Fibroblast of skin of left biceps (primary cell): ENCODE data around the gene TPRX2.
"Not testable (repeated sequence)": the region's sequence is repeated elsewhere in the genome, so short reads cannot be mapped to it uniquely, and the experiment has no call there.

Experiments used
- DNase-seq, 2 experiments: peaks; one replicate each; pipeline ENCODE4 v3.0.0-alpha.2; 2013; ENCODE audit warnings: low read depth in 2 of 2

The TPRX2 gene

DNA sequence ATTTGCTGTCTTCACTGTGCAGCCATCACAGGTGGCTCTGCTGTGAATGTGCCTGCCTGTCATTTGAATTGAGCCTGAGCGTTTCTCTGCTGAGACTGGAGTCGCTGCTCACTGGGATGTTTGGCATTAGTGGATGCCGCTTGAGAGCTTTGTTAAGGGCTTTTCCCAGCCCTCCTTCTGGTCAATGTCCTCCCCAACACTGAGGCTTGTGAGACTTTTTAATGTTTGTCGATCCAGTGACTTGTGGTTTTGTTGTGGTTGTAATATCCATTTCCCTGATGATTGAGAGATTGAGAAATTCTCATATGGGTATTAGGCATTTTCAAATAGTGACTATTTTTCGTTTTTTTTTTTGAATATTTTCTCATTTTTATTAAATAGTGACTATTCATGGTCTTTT is 2.6 kb downstream of the TPRX2 start:
- no peak for DNase-seq

DNA sequence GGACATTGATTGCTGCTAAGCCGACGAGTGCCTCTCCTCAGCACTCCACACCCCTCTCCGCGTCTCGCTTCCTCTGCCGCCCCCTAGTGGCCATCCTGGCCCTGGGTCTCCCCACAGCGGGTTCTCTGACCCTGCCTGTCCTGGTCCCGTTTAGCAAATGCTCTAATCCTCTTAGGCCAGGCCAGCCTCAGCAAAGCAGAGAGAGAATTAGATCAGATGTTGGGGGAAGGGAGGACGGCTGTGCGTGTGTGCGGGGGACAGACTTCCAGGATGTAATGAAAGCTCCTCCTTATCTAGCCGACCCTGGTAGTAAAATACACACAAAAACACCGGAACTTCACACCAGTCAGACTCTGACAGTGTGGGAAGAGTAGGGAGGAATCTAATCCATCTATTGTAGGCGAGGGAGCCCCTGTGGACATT is 4.5 kb downstream of the TPRX2 start:
- DNase-seq = peak; percentile 8 to 11

DNA sequence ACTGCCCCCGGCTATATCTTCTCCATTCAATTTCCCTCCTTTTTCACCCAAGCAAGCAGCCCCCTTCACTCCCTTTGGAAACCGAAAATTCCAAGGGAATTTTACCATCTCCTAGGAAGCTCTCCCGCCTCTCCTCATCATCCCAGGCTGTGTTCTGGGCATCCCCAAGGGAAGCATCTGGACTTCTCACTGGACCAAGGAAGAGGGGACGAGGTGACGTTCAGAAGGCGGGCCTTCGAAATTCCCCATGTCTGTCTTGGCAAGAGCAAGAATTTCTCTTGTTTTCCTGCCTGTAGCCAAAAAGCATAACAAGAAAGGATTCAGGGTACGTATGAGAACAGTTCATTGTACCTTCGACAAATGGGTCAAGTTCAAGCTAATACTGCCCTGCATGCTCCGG is 6.1 kb downstream of the TPRX2 start:
- no peak for DNase-seq

DNA sequence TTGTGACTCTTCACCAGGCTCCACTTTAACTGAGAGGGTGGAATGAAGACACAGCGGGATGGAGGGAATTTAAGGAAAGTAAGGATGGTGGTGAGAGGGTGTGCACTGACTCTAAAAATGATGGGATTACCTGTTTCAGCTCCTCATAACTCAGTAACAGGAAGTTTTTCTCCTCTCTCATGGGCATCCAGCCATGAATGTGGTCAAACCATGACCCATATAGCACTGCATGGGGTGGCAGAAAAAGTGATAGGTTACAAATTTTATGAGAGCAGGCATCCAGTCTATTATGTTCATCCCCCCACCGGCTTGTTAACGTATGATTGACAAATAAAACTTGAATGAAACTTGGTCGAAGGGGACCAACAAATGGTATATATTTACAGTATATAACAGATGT is 19.9 kb downstream of the TPRX2 start:
- DNase-seq = no peak

DNA sequence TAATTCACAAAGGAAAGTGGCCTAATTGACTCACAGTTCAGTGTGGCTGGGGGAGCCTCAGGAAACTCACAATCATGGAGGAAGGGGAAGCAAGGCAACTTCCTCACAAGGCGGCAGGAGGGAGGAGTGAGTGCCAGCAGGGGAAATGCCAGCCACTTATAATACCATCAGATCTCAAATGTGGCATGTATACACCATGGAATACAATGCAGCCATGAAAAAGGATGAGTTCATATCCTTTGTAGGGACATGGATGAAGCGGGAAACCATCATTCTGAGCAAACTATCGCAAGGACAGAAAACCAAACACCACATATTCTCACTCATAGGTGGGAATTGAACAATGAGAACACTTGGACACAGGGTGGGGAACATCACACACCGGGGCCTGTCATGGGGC is 20.4 kb downstream of the TPRX2 start:
- not testable (repeated sequence) for DNase-seq

DNA sequence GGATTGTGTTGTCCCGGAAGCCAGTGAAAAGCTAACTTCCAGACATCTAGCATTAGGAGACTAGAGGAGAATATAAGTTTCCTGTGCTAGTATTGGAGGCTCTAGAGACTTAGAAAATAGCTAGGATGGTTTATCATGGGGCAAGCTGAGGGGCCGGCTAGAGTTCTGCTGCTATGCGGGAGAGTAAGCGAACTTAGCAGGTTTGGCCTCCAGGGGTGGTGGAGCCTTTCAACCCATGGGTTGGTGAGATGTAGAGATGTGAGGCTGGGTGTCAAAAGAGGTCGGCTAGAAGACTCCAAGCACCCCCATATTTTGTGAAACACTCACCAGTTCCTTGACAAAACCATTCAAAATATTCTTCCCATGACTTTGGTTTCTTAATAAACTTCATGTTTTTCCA is 22.7 kb downstream of the TPRX2 start:
- DNase-seq = no peak

- DNase-seq = no peak
These were observed 23.9 kb downstream of the TPRX2 start for GRCh38 chr19:47882890-47883289.

- DNase-seq = no peak
These were observed 26.0 kb downstream of the TPRX2 start for GRCh38 chr19:47885067-47885463.

DNA sequence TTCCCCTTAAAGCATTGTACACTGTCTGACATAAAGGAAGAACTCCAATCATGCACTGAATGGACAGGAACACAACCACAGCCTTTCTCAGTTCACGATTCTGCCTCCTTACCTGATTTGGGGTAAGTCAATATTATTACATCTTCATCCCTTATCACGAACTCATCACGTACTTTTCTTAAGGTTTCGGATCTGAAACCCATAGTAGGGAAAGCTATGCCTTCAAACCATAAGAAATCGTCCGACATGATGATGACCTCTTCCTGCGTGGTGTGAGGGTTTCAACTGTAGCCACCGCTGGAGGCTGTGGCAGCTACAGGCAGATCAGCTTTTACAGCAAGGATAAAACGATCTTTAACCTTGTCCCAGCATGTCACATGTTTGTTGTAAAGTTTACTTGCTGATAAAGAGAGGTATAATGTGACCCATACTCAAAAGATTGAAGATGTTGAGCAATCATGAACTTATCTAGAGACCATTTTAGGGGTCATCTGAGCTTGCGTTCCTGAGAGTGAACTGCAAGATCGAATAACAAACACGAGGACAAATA is 27.1 kb downstream of the TPRX2 start, which contains the start of gene SULT2A1:
SULT2A1 (minus strand) TSS at position 306 of the 550 bp plus-strand sequence; CDS start at position 248, 58 bp downstream.
- DNase-seq = no peak

DNA sequence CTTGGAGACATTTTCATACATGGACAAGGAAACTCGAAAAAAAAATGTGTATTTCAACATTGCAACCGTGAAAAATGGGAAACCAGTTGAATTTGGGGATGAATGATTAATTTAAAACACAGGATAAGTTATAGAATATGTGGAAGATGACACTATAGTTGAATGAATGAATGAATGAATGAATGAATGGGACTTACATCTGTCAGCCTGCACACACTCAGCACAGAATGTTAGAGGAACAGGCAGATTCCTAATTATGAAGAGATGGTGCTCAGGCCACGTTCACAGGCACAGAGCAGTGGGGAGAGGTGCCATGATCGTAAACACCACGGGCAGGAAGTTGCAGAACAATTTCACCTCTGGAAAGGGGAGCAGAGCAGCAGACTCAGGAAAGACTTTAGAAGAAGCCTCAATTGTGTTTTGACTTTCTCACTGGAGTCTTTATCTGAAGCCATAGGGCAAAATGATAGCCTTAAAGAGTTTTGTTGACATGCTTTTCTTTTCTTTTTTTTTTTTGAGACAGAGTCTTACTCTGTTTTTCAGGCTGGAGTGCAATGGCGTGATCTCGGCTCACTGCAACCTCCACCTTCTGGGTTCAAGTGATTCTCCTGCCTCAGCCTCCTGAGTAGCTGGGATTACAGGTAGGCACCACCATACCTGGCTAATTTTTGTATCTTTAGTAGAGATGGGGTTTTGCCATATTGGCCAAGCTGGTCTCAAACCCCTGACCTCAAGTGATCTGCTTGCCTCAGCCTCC is 32.0 kb downstream of the TPRX2 start:
- no peak for DNase-seq

GRCh38 chr19:47891622-47891922 is 32.5 kb downstream of the TPRX2 start:
- DNase-seq = no peak

DNA sequence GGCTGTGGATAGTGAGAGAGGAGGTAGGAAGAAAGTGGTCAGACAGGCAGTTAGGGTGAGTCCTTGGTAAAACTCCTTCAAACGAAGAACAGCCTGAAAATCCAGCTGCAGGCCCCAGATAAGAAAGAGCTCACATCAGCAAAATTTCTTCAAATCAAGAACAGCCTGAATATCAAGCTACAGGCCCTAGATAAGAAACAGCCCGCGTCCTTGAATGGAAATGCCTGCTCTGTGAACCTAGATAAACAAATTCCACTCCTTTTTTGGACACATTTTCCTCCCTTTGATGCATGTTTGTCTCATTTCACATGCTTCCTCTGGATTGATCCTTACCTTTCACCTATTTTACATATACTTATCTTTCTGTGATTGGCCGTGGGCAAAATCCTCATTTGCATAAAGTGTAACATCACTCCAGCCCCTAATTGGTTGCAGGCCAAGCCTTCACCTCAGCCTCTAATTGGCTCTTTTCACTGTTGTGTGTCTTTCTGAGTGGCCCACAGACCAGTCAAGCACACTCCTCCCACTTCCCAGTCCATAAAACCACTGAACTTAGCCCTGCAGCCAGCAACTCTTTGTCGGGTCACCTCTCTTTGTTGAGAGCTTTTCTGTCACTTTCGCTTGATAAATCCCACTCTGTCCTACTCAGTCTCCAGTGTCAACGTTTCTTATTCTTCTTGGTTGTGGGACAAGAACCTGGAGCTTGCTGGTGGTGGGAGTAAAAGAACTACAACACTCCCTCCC is 33.1 kb downstream of the TPRX2 start:
- no peak for DNase-seq

- DNase-seq = no peak
These were observed 36.2 kb downstream of the TPRX2 start for GRCh38 chr19:47895165-47895782.

- no peak for DNase-seq
These were observed 37.0 kb downstream of the TPRX2 start for GRCh38 chr19:47896019-47896418.

- no peak for DNase-seq
These were observed 37.7 kb downstream of the TPRX2 start for GRCh38 chr19:47896773-47897172.

DNA sequence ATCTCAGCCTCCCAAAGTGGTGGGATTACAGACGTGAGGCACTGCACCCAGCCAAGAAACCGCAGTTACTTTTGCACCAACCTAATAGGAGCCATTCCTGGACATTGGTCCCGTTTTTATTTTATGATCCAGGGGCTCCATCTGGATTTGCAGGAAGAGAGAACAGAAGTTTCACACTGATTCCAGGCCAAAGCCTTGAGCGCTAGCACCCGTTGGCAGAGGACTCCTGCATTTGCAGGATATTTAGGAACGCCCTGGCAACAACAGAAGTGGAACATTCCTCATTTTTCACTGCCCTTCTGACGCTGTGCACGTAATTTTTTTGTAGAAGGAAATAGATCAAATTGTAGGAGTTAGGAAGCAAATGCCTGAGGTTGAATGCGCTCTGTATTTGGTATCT is 38.8 kb downstream of the TPRX2 start:
- no peak for DNase-seq

GRCh38 chr19:47899335-47899734 is 40.3 kb downstream of the TPRX2 start:
- DNase-seq = no peak

GRCh38 chr19:47901370-47901769 is 42.3 kb downstream of the TPRX2 start:
- no peak for DNase-seq

DNA sequence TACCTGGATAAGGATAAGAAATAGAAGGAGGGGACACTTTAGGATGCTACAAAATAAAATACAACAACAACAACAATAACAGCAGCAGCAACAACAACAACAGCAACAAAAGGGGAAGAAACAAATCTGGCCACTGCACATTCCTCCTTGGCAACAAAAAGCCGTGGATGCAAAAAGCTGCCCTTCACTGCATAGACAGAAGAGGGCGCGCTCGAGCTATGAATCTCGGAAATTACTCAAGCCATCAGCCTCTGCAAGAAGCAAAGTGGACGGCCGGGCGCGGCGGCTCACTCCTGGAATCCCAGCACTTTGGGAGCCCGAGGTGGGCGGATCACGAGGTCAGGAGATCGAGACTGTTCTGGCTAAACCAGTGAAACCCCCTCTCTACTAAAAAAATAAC is 50.3 kb downstream of the TPRX2 start:
- not testable (repeated sequence) for DNase-seq

DNA sequence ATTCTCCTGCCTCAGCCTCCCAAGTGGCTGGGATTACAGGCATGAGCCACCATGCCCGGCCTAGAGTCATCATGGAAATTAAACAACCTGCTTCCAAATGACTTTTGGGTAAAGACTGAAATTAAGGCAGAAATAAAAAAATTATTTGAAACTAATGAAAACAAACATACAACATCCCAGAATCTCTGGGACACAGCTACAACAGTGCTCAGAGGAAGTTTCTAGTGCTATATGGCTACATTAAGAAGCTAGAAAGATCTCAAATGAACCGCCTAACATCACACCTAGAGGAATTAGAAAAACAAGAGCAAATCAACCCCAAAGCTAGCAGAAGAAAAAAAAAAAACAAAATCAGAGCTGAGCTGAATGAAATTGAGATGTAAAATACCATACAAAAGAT is 51.2 kb downstream of the TPRX2 start:
- not testable (repeated sequence) for DNase-seq
